ENCODE results near the gene ADAM23.

The ADAM23 gene

DNA sequence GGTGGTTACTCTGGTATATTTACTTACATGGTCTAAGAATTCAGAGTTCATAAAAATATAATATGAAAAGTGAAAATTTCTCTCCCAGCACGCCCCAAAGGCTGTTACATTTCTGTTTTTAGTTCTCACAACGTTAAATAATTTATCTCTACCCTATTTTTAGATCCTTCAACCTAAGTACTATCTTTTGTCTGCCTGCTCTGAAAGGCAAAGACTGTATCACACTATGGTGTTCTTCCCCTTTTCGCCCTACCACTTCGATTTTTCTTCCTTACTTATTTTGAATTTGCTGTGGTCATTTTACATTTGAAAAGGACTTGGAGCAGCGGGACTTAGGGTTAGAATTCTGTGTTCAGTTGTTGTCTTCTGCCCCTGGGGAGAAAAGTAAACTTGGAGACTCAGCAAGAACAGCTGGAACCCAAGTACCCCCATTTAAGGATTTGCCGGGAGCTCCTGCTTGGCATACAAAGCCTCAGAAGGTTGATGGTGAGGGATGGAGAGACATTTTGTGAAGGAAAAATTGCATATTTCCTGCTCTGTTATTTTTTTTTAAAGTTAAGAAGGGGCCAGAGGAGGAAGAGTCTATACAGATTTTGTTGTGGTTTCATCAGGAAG, 19.0 kb downstream of the ADAM23 start:
- peaks cover 11% of the 10 kb centered on the region; the same call in 1 of the 2 replicates for H3K4me1 ChIP-seq (ENCODE audit: insufficient read depth, low read length)
- H3K9ac ChIP-seq (ENCODE audit: low read depth, low read length) = no peak overlapping the region
- H3K9me3 ChIP-seq (ENCODE audit: control insufficient read depth, insufficient read depth, low read length) = peaks cover 4% of the 10 kb centered on the region; the same call in 1 of the 2 replicates
- H3K36me3 ChIP-seq (ENCODE audit: insufficient read depth, low read length) = no peaks in the 10 kb centered on the region

DNA sequence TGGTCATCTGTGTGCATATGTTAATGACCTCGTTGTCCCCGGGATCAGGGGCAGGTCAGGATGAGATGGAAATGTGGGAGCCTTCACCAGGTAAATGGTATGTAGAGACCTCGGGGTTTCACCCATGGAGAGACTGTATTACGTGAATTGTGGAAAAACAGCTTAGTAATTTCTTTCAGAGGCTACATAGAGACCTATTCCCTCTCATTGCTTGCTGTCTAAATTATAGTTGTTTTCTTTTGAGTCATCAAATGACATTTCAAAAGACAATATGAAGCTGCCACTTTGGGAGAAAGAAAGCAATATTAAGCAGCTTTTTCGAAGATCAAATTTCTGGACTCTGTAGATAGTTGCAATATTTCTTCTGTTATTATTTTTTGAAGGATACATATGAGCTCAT, 20.4 kb downstream of the ADAM23 start:
- Histone ChIP-seq H3K36me3 (ENCODE audit: insufficient read depth, low read length) (no peaks in the 10 kb centered on the region), H3K4me1 (ENCODE audit: insufficient read depth, low read length) (peaks cover 11% of the 10 kb centered on the region; the same call in 1 of the 2 replicates), H3K9ac (ENCODE audit: low read depth, low read length) (no peak overlapping the region), H3K9me3 (ENCODE audit: control insufficient read depth, insufficient read depth, low read length) (peaks cover 8% of the 10 kb centered on the region; the same call in 1 of the 2 replicates)

DNA sequence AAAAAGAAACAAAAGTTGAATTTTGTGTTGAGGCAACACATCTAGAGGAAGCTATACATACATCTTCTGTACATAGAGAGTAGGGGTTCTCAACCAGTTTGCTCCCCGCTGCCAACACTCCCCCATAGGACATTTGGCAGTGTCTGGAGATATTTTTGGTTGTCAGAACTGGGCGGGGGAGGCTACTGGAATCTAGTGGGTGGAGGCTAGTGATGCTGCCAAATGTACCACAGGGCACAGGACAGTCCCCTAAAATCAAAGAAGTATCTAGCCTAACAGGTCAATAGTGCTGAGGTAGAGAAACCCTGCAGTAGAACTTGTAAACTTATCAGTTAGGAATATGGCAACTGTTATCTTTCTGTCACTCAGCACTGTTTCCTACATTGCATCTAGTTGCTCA, 21.3 kb downstream of the ADAM23 start:
- Histone ChIP-seq H3K4me1 (ENCODE audit: insufficient read depth, low read length) (peaks cover 11% of the 10 kb centered on the region; the same call in 1 of the 2 replicates), H3K36me3 (ENCODE audit: insufficient read depth, low read length) (no peaks in the 10 kb centered on the region), H3K9me3 (ENCODE audit: control insufficient read depth, insufficient read depth, low read length) (peaks cover 8% of the 10 kb centered on the region; the same call in 1 of the 2 replicates), H3K9ac (ENCODE audit: low read depth, low read length) (no peak overlapping the region)

DNA sequence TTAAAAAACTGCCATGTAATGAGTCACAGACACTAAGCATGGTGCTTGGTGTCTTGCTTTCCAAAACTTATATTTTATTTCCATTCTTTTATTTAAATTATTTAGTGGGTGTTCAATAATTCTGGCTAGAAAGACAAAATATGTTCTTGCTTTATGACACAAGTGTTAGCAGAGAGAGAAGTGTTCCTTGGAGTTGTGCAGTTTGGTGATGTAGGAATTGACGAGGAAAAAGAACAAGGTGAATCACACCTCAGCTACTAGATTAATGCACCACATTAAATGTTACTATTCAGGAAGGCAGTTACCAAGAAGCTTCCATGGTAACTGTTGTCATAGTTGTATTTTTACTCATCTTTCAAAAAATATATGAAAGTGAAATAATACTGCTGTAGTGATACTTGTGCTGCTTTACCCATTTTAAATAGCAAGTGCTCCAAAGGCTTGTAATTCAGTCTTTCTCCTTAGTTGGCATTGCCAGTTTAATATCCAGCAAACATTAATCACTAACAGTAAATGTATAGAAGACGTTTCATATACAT, 28.3 kb downstream of the ADAM23 start:
- H3K9me3 ChIP-seq (ENCODE audit: control insufficient read depth, insufficient read depth, low read length) = peaks cover 4% of the 10 kb centered on the region; the same call in 1 of the 2 replicates
- no peak overlapping the region for H3K9ac ChIP-seq (ENCODE audit: low read depth, low read length)
- no peaks in the 10 kb centered on the region for H3K36me3 ChIP-seq (ENCODE audit: insufficient read depth, low read length)
- no peaks in the 10 kb centered on the region for H3K4me1 ChIP-seq (ENCODE audit: insufficient read depth, low read length)

DNA sequence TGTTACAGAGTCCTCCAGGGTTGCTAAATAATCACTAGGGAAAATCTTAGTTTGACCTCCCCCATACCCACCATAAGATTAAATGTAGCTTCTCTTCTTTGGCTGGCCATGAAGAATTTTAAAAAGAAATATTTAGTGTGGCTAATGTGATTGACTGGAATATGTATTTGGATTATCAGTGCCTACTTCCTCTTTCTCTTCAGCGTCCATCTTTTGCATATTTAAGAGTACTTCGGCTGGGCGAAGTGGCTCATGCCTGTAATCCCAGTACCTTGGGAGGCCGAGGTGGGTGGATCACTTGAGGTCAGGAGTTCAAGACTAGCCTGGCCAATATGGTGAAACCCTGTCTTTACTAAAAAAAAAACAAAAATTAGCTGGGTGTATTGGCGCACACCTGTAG, 28.8 kb downstream of the ADAM23 start:
- H3K4me1 ChIP-seq (ENCODE audit: insufficient read depth, low read length) = no peaks in the 10 kb centered on the region
- H3K36me3 ChIP-seq (ENCODE audit: insufficient read depth, low read length) = no peaks in the 10 kb centered on the region
- H3K9ac ChIP-seq (ENCODE audit: low read depth, low read length) = no peak overlapping the region
- peaks cover 5% of the 10 kb centered on the region for H3K9me3 ChIP-seq (ENCODE audit: control insufficient read depth, insufficient read depth, low read length)

DNA sequence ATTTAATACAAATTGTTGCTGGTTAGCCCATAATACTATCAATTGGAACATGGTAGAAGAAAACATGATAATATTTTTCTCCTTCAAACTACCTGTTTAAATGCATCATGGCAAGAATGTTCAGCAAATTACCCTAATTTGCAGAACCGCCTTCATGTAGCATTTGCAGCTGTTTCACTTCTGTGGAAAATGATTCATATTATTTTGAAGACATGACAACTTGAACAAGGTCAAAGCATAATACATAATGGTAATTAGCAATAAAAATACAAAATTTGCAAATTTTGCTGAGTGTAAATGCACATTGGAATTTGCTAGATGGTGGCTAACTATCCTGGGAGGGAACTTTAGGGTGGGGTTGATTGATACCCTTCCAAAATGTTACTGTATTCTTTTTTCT, 30.8 kb downstream of the ADAM23 start:
- Histone ChIP-seq H3K9ac (ENCODE audit: low read depth, low read length) (no peak overlapping the region), H3K4me1 (ENCODE audit: insufficient read depth, low read length) (no peaks in the 10 kb centered on the region), H3K36me3 (ENCODE audit: insufficient read depth, low read length) (no peaks in the 10 kb centered on the region), H3K9me3 (ENCODE audit: control insufficient read depth, insufficient read depth, low read length) (peaks cover 2% of the 10 kb centered on the region)

DNA sequence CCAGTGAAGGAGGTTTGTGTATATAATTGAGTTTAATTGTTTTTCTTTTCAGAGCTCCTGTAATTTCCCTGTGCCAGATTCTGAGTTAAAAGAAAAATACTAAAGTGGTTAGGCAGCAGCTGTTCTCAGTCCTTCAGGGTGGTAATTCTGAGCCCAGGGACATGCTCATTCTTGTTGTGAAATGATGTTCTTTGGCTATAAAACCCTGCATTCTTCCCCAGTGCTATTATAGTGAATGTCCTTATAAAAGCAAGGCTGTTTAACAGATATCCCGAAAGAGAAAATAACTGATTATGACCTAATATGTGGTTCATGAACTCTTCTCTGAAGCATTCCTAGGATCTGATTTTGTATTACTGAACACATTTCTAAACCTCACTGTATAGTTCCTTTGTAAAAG, 34.0 kb downstream of the ADAM23 start:
- H3K4me1 ChIP-seq (ENCODE audit: insufficient read depth, low read length) = no peaks in the 10 kb centered on the region
- no peaks in the 10 kb centered on the region for H3K36me3 ChIP-seq (ENCODE audit: insufficient read depth, low read length)
- H3K9me3 ChIP-seq (ENCODE audit: control insufficient read depth, insufficient read depth, low read length) = peaks cover 2% of the 10 kb centered on the region
- H3K9ac ChIP-seq (ENCODE audit: low read depth, low read length) = no peak overlapping the region

DNA sequence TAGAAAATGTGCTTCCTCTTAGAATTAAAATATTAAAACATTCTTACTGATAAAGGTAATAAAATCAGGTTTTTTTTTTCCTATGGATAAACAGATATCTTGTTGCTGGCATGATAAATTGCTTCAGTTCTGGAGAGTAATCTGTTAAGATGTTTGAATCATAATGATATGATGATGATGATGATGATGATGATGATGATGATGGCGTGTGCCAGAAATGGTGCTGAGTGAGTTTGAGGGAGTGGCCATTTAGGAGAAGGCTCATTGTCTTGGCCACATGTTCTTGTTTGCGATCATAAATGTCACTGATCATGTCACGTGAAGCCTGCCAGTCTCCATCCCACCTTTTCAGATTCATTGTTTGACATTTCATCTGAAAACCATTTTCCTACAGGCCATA, 35.0 kb downstream of the ADAM23 start:
- no peak overlapping the region for H3K9ac ChIP-seq (ENCODE audit: low read depth, low read length)
- peaks cover 2% of the 10 kb centered on the region for H3K9me3 ChIP-seq (ENCODE audit: control insufficient read depth, insufficient read depth, low read length)
- no peaks in the 10 kb centered on the region for H3K36me3 ChIP-seq (ENCODE audit: insufficient read depth, low read length)
- H3K4me1 ChIP-seq (ENCODE audit: insufficient read depth, low read length) = no peaks in the 10 kb centered on the region

DNA sequence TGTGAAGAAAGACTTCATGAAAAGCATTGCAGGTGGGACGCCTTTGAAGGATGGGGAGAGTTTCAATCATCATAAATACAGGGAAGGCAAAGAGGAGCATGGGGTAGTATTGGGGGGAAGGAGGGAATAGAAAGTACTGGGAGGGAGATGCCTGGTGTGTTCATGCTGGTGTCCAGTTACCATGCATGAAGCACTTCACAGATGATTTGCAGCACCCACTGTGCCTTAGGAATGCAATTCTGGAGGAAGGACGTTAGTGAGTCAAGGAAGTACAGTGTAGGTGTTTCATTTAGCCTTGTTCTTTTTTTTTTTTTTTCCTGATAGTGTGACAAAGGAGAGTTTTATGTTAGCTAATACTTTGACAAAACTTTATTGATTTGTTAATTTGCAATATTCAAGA, 36.8 kb downstream of the ADAM23 start:
- H3K9me3 ChIP-seq (ENCODE audit: control insufficient read depth, insufficient read depth, low read length) = peaks cover 2% of the 10 kb centered on the region
- no peak overlapping the region for H3K9ac ChIP-seq (ENCODE audit: low read depth, low read length)
- no peaks in the 10 kb centered on the region for H3K36me3 ChIP-seq (ENCODE audit: insufficient read depth, low read length)
- no peaks in the 10 kb centered on the region for H3K4me1 ChIP-seq (ENCODE audit: insufficient read depth, low read length)

DNA sequence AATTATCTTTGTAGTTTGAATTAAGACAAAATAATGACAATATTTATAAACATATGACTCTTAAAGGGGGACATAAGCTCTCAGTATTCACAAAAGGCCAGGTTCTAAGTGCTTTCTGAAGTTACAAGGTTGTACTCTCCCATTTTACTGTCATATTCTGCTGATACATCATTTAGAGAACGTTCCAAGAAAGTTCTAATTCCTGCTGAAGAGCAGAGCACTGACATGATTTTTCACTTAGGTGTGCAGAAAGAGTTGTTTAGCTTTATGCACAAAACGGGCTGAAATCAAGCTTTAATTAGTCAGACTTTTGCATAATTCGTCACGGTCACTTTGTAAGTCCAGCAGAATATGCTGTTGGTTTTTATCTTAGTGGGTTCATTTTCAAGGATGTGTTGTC, 37.3 kb downstream of the ADAM23 start:
- Histone ChIP-seq H3K36me3 (ENCODE audit: insufficient read depth, low read length) (no peaks in the 10 kb centered on the region), H3K9me3 (ENCODE audit: control insufficient read depth, insufficient read depth, low read length) (peaks cover 2% of the 10 kb centered on the region), H3K4me1 (ENCODE audit: insufficient read depth, low read length) (no peaks in the 10 kb centered on the region), H3K9ac (ENCODE audit: low read depth, low read length) (no peak overlapping the region)

DNA sequence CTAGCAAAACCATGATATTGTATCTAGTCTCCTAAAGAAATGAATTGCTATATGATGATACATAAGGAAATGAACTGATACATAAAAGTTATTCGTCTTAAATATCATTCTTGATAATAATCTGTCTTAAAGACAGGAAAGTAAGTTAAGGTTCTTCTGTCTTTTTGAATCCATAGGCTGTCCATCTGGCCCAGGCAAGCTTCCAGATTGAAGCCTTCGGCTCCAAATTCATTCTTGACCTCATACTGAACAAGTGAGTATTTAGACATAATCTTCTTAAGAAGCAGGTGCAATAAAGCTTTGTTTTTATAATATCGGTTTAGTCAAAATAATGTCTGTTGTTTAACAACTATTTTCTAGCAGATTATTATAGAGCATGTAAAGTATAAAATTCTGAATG, 37.7 kb downstream of the ADAM23 start:
- peaks cover 2% of the 10 kb centered on the region for H3K9me3 ChIP-seq (ENCODE audit: control insufficient read depth, insufficient read depth, low read length)
- H3K9ac ChIP-seq (ENCODE audit: low read depth, low read length) = no peak overlapping the region
- H3K36me3 ChIP-seq (ENCODE audit: insufficient read depth, low read length) = no peaks in the 10 kb centered on the region
- no peaks in the 10 kb centered on the region for H3K4me1 ChIP-seq (ENCODE audit: insufficient read depth, low read length)

DNA sequence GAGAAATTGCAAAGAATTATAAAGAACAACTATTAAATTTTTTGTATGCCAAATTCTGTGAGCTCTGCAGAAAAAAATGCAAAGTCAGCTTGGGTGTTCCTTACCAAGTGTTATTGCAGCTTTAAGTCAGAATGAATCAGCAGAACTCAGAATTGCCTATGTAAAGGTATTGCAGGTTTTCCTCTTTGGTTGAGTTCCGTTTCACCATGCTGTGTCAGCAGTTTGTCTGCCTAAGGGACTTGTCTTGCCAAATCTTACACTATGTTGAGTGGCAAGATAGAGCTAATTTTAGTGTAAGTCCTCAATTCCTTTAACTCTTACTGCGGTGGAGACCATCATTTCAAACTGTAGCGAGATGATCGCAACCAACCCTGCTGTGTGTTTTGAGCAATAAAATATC, 38.8 kb downstream of the ADAM23 start:
- Histone ChIP-seq H3K36me3 (ENCODE audit: insufficient read depth, low read length) (no peaks in the 10 kb centered on the region), H3K9ac (ENCODE audit: low read depth, low read length) (no peak overlapping the region), H3K9me3 (ENCODE audit: control insufficient read depth, insufficient read depth, low read length) (peaks cover under 1% of the 10 kb centered on the region; the same call in 1 of the 2 replicates), H3K4me1 (ENCODE audit: insufficient read depth, low read length) (no peaks in the 10 kb centered on the region)

DNA sequence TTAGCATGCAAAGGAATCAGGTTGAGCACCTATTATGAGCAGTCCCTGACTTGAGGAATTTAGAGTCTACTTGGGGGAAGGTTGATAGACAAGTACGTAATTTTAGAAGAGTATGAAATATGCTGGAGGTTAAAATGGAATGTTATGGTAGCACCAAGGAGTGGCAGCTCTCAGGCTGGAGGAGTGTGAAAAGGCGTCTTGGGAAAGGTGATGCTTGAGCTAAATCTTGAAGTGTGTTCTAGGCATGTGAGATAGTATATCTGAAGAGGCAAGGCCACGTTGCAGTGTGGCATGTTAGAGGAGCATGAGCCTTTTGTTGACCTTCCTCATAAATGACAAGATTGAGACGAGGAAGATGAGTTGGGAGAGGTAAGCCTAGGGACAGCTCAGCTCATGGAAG, 39.3 kb downstream of the ADAM23 start:
- Histone ChIP-seq H3K4me1 (ENCODE audit: insufficient read depth, low read length) (no peaks in the 10 kb centered on the region), H3K9ac (ENCODE audit: low read depth, low read length) (no peak overlapping the region), H3K9me3 (ENCODE audit: control insufficient read depth, insufficient read depth, low read length) (no peaks in the 10 kb centered on the region), H3K36me3 (ENCODE audit: insufficient read depth, low read length) (no peaks in the 10 kb centered on the region)

DNA sequence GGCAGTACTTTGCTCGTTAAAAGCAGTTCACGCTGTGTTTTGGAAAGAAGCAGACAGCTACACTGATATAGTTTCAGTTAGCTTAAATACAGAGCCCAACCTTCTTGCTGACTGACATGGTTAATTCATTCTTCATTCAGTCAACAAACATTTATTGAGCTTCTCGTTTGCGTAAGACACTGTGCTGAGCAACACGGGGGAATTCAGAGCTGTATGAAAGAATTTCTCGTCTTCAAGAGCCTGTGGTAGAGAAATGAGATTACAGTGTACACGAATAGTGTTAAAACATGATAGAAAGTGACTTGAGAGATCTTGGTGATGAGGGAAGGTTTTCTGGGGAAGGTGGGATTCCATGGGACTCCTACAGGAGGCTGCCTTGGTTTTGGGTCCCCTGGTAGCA, 44.7 kb downstream of the ADAM23 start:
- Histone ChIP-seq H3K9me3 (ENCODE audit: control insufficient read depth, insufficient read depth, low read length) (no peaks in the 10 kb centered on the region), H3K36me3 (ENCODE audit: insufficient read depth, low read length) (no peaks in the 10 kb centered on the region), H3K9ac (ENCODE audit: low read depth, low read length) (no peak overlapping the region), H3K4me1 (ENCODE audit: insufficient read depth, low read length) (no peaks in the 10 kb centered on the region)

DNA sequence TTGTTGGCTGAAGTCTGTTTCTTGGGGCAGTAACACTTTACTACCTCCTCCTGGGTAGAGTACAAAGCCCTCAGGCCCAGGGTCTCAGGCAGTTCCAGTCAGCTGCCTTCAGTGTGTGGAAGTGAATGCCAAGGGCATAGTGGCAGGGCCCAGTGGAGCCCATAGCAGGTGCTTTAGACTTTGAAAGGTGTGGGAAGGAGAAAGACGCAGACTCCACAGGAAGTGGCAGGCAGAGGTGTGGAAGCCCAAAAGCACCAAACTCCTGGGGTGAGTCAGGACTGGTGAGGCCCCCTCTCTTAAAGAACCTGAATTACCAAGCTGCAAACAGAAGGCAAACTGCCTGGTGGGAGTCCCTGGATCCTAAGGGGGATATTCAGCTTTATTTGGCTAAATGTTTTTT, 45.3 kb downstream of the ADAM23 start:
- no peaks in the 10 kb centered on the region for H3K36me3 ChIP-seq (ENCODE audit: insufficient read depth, low read length)
- no peaks in the 10 kb centered on the region for H3K9me3 ChIP-seq (ENCODE audit: control insufficient read depth, insufficient read depth, low read length)

More for the DNA sequence above, 45.3 kb downstream of the ADAM23 start:
- Histone ChIP-seq H3K9ac (ENCODE audit: low read depth, low read length) (no peak overlapping the region), H3K4me1 (ENCODE audit: insufficient read depth, low read length) (no peaks in the 10 kb centered on the region)

Measured in ES-I3 (cell line).